H9 (cell line): ENCODE results near the gene SCLY. TPM values are rescaled to one million over a fixed set of nuclear protein-coding genes. Genes with fewer than 3 reads are reported as not detected.

Experiments used
- DNase-seq: peaks from one replicate; pipeline ENCODE4 v3.0.0-alpha.2; 2017
- H2AFZ ChIP-seq: one replicate; pipeline ENCODE4 v1.6.1; 2013; ENCODE audit warnings: mild to moderate bottlenecking, low read length, control low read depth, moderate library complexity
- H2AK5ac ChIP-seq: 2 replicates; pipeline ENCODE4 v1.6.1; 2013; ENCODE audit warnings: low read length, control low read depth, mixed read lengths; ENCODE audit not compliant: insufficient read length
- H2BK120ac ChIP-seq: one replicate; pipeline ENCODE4 v1.6.1; 2013; ENCODE audit warnings: low read depth, mild to moderate bottlenecking, low read length, control low read depth, inconsistent platforms; ENCODE audit not compliant: poor library complexity, severe bottlenecking
- H2BK12ac ChIP-seq: 2 replicates; pipeline ENCODE4 v1.6.1; 2013; ENCODE audit warnings: low read length, control low read depth, mixed read lengths, low read depth; ENCODE audit not compliant: insufficient read length
- H2BK15ac ChIP-seq: 2 replicates; pipeline ENCODE4 v1.6.1; 2013; ENCODE audit warnings: low read depth, low read length, control low read depth
- H2BK20ac ChIP-seq: one replicate; pipeline ENCODE4 v1.6.1; 2013; ENCODE audit warnings: low read depth, mild to moderate bottlenecking, low read length, control low read depth, inconsistent platforms; ENCODE audit not compliant: poor library complexity, severe bottlenecking
- H2BK5ac ChIP-seq: 2 replicates; pipeline ENCODE4 v1.6.1; 2013; ENCODE audit warnings: low read length, control low read depth, mixed read lengths; ENCODE audit not compliant: insufficient read length
- H3K14ac ChIP-seq: 2 replicates; pipeline ENCODE4 v1.6.1; 2013; ENCODE audit warnings: low read length, control low read depth; ENCODE audit not compliant: insufficient read depth
- H3K18ac ChIP-seq: 2 replicates; pipeline ENCODE4 v1.6.1; 2013; ENCODE audit warnings: low read depth, mild to moderate bottlenecking, mixed read lengths, low read length, control low read depth; ENCODE audit not compliant: insufficient read length
- H3K23ac ChIP-seq: 2 replicates; pipeline ENCODE4 v1.6.1; 2013; ENCODE audit warnings: low read length, control low read depth, mixed read lengths, low read depth; ENCODE audit not compliant: insufficient read length
- H3K23me2 ChIP-seq: 2 replicates; pipeline ENCODE4 v1.6.1; 2013; ENCODE audit warnings: low read depth, mild to moderate bottlenecking, mixed read lengths, low read length, control low read depth; ENCODE audit not compliant: insufficient read length, poor library complexity, severe bottlenecking
- H3K27ac ChIP-seq: 2 replicates; pipeline ENCODE4 v1.5.1; 2013; ENCODE audit warnings: low read length, control low read depth, mixed read lengths, low read depth; ENCODE audit not compliant: insufficient read length
- H3K27me3 ChIP-seq: 2 replicates; pipeline ENCODE4 v1.6.1; 2013; ENCODE audit warnings: low read length, control low read depth, inconsistent platforms; ENCODE audit not compliant: insufficient read depth
- H3K4ac ChIP-seq: 2 replicates; pipeline ENCODE4 v1.6.1; 2013; ENCODE audit warnings: low read depth, mild to moderate bottlenecking, control low read depth, inconsistent platforms, low read length, moderate library complexity
- H3K4me1 ChIP-seq: 2 replicates; pipeline ENCODE4 v1.6.1; 2013; ENCODE audit warnings: low read length, control low read depth, inconsistent platforms; ENCODE audit not compliant: insufficient read depth
- H3K4me2 ChIP-seq: 2 replicates; pipeline ENCODE4 v1.6.1; 2013; ENCODE audit warnings: low read length, control low read depth, mixed read lengths; ENCODE audit not compliant: insufficient read length, insufficient read depth
- H3K56ac ChIP-seq: 2 replicates; pipeline ENCODE4 v1.6.1; 2013; ENCODE audit warnings: low read depth, mild to moderate bottlenecking, mixed read lengths, low read length, control low read depth; ENCODE audit not compliant: insufficient read length
- H3K79me1 ChIP-seq: 2 replicates; pipeline ENCODE4 v1.6.1; 2013; ENCODE audit warnings: low read depth, mild to moderate bottlenecking, moderate library complexity, low read length, control low read depth, inconsistent platforms; ENCODE audit not compliant: insufficient read depth, poor library complexity, severe bottlenecking
- H3K79me2 ChIP-seq: 2 replicates; pipeline ENCODE4 v1.6.1; 2013; ENCODE audit warnings: low read length, control low read depth, inconsistent platforms; ENCODE audit not compliant: insufficient read depth
- H3K9ac ChIP-seq: 2 replicates; pipeline ENCODE4 v1.6.1; 2013; ENCODE audit warnings: low read length, control low read depth, mixed read lengths; ENCODE audit not compliant: insufficient read length; ENCODE audit errors: extremely low read depth
- H3K9me3 ChIP-seq: one replicate; pipeline ENCODE4 v1.6.1; 2013; ENCODE audit warnings: low read depth, low read length, inconsistent platforms; ENCODE audit not compliant: control insufficient read depth
- H3T11ph ChIP-seq: one replicate; pipeline ENCODE4 v1.6.1; 2013; ENCODE audit warnings: mild to moderate bottlenecking, low read length, control low read depth, inconsistent platforms
- H4K20me1 ChIP-seq: one replicate; pipeline ENCODE4 v1.6.1; 2013; ENCODE audit not compliant: control insufficient read depth, insufficient read length, insufficient read depth
- H4K5ac ChIP-seq: 2 replicates; pipeline ENCODE4 v1.6.1; 2013; ENCODE audit warnings: low read depth, mild to moderate bottlenecking, mixed read lengths, low read length, control low read depth; ENCODE audit not compliant: insufficient read length
- H4K8ac ChIP-seq: replicated peaks from 2 replicates; pipeline ENCODE4 v1.6.1; 2013; ENCODE audit warnings: low read length, control low read depth, mixed read lengths, low read depth; ENCODE audit not compliant: insufficient read length
- H4K91ac ChIP-seq: 2 replicates; pipeline ENCODE4 v1.6.1; 2013; ENCODE audit warnings: low read depth, mild to moderate bottlenecking, moderate library complexity, mixed read lengths, low read length, control low read depth; ENCODE audit not compliant: insufficient read length
- H3K27ac Mint-ChIP-seq, 3 experiments: 2 replicates in 2 of 3; 3 replicates in 1 of 3; pipeline ENCODE4 v1.8.0; 2020 to 2021; ENCODE audit warnings: mixed read lengths in 3 of 3, mild to moderate bottlenecking in 1 of 3, moderate library complexity in 1 of 3
- H3K27me3 Mint-ChIP-seq: 2 replicates; pipeline ENCODE4 v1.8.0; 2021; ENCODE audit warnings: low read depth, mild to moderate bottlenecking, moderate library complexity, mixed read lengths
- H3K36me3 Mint-ChIP-seq, 3 experiments: 2 replicates in 2 of 3; 3 replicates in 1 of 3; pipeline ENCODE4 v1.8.0; 2020 to 2021; ENCODE audit warnings: low read depth in 3 of 3, mixed read lengths in 3 of 3; ENCODE audit not compliant: insufficient read depth in 1 of 3
- H3K4me1 Mint-ChIP-seq, 2 experiments: 2 replicates each; pipeline ENCODE4 v1.8.0; 2020; ENCODE audit warnings: mixed read lengths in 2 of 2
- H3K4me3 Mint-ChIP-seq, 2 experiments: 2 replicates in 1 of 2; 3 replicates in 1 of 2; pipeline ENCODE4 v1.8.0; 2020 to 2021; ENCODE audit warnings: mild to moderate bottlenecking in 2 of 2, mixed read lengths in 2 of 2, moderate library complexity in 1 of 2
- H3K9me3 Mint-ChIP-seq, 2 experiments: 2 replicates in 1 of 2; 3 replicates in 1 of 2; pipeline ENCODE4 v1.8.0; 2020; ENCODE audit warnings: mild to moderate bottlenecking in 2 of 2, mixed read lengths in 2 of 2, moderate library complexity in 1 of 2
- WGBS: extraction: QIAGEN DNeasy Blood & Tissue Kit; methylation state at CpG from one replicate; pipeline ENCODE4 v1.1.7; 2013; ENCODE audit warnings: missing lambda C conversion rate, low lambda C conversion rate, mixed read lengths; ENCODE audit not compliant: insufficient read length; ENCODE audit errors: extremely low coverage; 5-methylcytosine and 5-hydroxymethylcytosine counted together
- total RNA-seq: library from RNA; stranded (reverse); gene quantifications from 2 replicates; pipeline ENCODE4 v1.2.1, GENCODE V29; 2021
- TF ChIP-seq, protein P1 (sequence below): fragments of 200-600 bp; sonication (generic); conservative IDR thresholded peaks from 3 replicates; pipeline ENCODE4 v1.8.0; 2021; ENCODE audit warnings: antibody characterized with exemption, mild to moderate bottlenecking

The SCLY gene
- total RNA-seq, 1 experiment from 2014 or later, result 55.3 TPM

- Histone ChIP-seq H2BK12ac (no peak overlapping the region), H3K4me2 (no peak overlapping the region), H3K27me3 (no peaks in the 10 kb centered on the region), H4K91ac (no peak overlapping the region), H3K79me2 (no peaks in the 10 kb centered on the region), H3T11ph (no peak overlapping the region), H4K8ac (no peak overlapping the region), H3K18ac (no peak overlapping the region), H2BK15ac (no peak overlapping the region), H2AFZ (no peak overlapping the region), H4K5ac (no peak overlapping the region), H3K14ac (no peak overlapping the region), H3K27ac (no peak overlapping the region), H2BK20ac (no peak overlapping the region), H3K9me3 (no peaks in the 10 kb centered on the region), H3K23me2 (no peaks in the 10 kb centered on the region), H3K9ac (no peak overlapping the region), H2BK120ac (no peak overlapping the region), H3K79me1 (no peaks in the 10 kb centered on the region), H3K4ac (no peak overlapping the region), H3K56ac (no peak overlapping the region), H2BK5ac (no peak overlapping the region), H3K4me1 (peaks cover 3% of the 10 kb centered on the region; the same call in 1 of the 2 replicates), H4K20me1 (no peaks in the 10 kb centered on the region), H2AK5ac (no peak overlapping the region), H3K23ac (no peak overlapping the region)
- no peak for DNase-seq
- no peaks in the 10 kb centered on the region for H3K9me3 Mint-ChIP-seq
- H3K27me3 Mint-ChIP-seq, result peaks cover 2% of the 10 kb centered on the region
- H3K4me3 Mint-ChIP-seq, result no peak overlapping the region
- H3K36me3 Mint-ChIP-seq, result peaks cover 10 to 49% (median 21%) of the 10 kb centered on the region in 3 experiments; a peak in 6 of 7 replicates
- peak overlapping the region in 2 of 3 experiments; percentile 63 to 75; a peak in 6 of 7 replicates for H3K27ac Mint-ChIP-seq
- H3K4me1 Mint-ChIP-seq, result peaks cover 23 to 36% of the 10 kb centered on the region in 2 experiments
- no CpG with 5 or more reads among the region's 26 CpGs for WGBS
- TF ChIP-seq, protein P1, sequence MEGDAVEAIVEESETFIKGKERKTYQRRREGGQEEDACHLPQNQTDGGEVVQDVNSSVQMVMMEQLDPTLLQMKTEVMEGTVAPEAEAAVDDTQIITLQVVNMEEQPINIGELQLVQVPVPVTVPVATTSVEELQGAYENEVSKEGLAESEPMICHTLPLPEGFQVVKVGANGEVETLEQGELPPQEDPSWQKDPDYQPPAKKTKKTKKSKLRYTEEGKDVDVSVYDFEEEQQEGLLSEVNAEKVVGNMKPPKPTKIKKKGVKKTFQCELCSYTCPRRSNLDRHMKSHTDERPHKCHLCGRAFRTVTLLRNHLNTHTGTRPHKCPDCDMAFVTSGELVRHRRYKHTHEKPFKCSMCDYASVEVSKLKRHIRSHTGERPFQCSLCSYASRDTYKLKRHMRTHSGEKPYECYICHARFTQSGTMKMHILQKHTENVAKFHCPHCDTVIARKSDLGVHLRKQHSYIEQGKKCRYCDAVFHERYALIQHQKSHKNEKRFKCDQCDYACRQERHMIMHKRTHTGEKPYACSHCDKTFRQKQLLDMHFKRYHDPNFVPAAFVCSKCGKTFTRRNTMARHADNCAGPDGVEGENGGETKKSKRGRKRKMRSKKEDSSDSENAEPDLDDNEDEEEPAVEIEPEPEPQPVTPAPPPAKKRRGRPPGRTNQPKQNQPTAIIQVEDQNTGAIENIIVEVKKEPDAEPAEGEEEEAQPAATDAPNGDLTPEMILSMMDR, result no peak
These were observed 32.7 kb downstream of the SCLY start for GRCh38 chr2:238093181-238094140.
